ENCODE data around the gene REM2.
A peak's percentile ranks its signal among the peaks of the same experiment; 100 is the strongest.

DNA sequence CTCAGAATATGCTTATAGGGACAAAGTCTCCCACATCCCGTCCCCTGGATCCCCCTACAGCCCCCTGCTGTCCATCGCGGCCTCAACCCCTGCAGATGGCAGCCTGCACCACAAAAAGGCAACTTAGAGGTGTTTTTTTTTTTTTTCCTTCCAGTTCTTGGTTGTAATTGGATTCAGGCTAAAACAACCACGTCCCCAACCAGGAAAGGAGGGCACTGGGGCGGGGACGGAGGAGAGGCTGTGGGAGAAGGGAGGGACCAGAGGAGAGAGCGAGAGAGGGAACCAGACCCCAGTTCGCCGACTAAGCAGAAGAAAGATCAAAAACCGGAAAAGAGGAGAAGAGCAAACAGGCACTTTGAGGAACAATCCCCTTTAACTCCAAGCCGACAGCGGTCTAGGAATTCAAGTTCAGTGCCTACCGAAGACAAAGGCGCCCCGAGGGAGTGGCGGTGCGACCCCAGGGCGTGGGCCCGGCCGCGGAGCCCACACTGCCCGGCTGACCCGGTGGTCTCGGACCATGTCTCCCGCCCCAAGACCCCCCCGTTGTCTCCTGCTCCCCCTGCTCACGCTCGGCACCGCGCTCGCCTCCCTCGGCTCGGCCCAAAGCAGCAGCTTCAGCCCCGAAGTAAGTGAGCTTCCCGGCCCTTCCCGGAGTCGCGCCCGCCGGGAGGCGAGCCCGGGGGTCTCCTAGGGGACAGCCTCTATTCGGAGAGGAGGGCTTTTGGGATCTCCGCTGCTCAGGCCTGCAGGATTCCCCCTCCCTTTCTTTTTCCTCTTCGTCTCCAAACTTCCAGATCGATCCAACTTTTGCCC is 46.5 kb upstream of the REM2 start, which contains the start of gene MMP14:
- TF ChIP-seq POLR2A (IDR thresholded peaks at IDR 0.05), result peak; percentile 79 to 85
- TF ChIP-seq, protein P1, sequence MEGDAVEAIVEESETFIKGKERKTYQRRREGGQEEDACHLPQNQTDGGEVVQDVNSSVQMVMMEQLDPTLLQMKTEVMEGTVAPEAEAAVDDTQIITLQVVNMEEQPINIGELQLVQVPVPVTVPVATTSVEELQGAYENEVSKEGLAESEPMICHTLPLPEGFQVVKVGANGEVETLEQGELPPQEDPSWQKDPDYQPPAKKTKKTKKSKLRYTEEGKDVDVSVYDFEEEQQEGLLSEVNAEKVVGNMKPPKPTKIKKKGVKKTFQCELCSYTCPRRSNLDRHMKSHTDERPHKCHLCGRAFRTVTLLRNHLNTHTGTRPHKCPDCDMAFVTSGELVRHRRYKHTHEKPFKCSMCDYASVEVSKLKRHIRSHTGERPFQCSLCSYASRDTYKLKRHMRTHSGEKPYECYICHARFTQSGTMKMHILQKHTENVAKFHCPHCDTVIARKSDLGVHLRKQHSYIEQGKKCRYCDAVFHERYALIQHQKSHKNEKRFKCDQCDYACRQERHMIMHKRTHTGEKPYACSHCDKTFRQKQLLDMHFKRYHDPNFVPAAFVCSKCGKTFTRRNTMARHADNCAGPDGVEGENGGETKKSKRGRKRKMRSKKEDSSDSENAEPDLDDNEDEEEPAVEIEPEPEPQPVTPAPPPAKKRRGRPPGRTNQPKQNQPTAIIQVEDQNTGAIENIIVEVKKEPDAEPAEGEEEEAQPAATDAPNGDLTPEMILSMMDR (IDR thresholded peaks at IDR 0.05), result peak; percentile 62 to 79 (median 69)
